ENCODE measurements around the gene ZFYVE28.
A peak's percentile ranks its signal among the peaks of the same experiment; 100 is the strongest.

ZFYVE28 gene

DNA sequence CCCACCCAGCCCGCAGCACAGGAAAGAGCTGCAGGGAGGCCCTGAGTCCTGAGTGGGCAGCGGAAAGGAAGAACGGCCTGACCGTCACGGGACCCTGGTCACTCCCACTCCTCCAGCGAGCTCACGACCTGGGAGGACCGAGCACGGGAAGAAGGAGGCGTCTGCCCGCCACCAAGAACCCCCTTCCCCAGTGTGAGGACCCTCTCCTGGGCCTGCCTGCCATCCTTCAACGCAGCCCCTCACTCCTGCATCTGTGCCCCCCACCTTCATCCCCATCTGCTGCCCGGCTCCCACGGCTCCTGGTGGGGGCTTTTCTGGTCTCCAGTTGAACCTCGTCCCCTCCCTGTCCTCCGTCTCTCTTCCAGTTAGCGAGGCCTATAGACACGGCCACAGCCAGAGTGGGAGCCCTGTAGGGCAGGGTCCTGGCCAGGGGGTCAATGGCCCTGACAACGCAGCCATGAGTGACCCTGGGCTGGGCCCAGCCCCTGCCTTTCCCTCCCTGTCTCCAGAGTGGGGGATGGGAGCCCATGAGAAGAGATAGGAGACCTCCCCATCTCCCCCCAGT lies 115.2 kb downstream of the ZFYVE28 start:
- no peak for DNase-seq (ENCODE audit: low spot score)

DNA sequence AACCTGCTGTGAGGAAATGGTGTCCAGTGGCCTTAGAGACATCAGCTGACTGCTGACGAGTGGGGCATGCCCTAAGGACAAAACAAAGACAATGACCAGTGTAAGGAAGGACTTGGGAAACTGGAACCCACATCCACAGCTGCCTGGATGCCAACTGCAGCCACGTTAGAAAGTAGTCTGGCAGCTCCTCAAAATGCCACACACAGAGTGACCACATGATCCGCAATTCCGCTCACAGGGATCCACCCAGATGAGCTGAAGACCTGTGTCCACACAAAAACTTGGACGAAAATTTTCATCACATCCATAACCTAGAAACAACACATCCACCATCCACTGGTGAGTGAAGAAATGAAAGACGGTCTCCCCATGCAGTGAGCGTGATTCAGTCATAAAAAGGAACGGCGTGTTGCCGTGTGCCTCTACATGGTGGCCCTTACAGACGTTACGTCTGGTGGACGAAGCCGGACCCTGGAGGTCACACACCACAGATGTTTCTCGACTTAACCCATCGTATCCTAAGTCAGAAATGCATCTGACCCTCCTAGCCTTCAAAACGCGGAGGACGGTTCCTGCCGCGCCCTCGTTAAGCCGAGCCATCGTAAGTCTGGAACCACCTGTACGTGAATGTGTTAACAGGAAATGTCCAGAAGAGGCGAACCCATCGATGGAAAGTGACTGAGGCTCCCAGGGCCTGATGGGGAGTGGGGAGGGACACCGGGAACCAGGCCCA lies 115.9 kb downstream of the ZFYVE28 start:
- DNase-seq (ENCODE audit: low spot score) = no peak

- no peak for DNase-seq (ENCODE audit: low spot score)
Measured at GRCh38 chr4:2301806-2302205, 116.6 kb downstream of the ZFYVE28 start.

DNA sequence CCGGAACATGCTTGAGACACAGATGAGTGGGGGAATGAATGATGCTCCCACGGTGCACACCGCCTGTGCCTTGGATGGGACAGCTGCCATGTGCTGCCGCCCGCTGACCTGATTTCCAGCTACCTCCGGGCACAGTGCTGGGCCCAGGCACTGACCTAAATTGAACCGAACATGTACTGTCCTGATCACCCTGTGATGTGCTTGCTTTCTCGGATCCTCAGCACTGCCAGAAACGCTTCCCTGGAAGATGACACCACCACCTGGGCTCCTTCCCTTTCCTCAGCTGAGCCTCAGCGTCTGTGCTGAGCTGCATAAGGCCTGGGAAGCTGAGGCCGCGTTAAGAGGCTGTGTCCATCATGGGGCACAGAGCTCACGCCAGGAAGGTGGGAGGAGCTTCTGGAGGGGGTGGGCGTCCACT lies 117.2 kb downstream of the ZFYVE28 start:
- DNase-seq (ENCODE audit: low spot score) = no peak

DNA sequence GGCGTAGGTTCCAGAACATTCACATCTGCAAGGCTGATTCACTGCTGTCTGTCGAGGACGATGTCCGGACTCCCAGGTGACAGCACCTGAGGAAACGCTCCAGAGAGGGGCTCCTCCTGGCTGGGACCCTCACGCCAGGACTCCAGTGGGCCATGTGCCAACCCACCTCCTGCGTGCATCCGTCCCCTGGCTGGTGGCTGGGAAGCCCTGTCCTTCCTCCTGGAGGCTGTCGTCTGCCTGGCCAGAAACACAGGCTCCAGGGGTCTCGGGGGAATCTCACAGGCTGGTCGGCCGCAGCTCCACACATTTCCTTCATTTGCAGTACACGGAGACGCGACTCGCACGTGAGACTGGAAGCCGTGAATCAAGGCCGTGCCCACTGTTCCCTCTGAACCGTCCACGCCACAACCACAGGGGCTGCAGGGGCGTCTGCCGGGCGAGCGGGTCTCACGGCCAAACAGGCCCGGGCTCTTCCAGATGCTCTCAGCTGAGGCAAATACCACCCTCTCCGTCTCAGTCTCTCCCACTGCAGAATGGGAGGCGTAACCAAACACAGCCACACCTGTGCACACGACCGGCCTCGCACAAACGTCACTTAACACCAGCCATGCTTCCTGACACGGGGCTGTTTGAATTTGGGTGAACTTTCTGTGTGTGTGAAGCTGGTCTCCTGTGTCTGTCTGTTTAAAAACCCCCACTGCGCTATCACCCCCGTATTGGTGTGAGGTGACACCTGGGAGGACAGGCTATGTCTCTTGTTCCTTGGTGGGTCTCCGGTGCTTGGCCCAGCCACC lies 117.8 kb downstream of the ZFYVE28 start:
- DNase-seq (ENCODE audit: low spot score) = no peak

DNA sequence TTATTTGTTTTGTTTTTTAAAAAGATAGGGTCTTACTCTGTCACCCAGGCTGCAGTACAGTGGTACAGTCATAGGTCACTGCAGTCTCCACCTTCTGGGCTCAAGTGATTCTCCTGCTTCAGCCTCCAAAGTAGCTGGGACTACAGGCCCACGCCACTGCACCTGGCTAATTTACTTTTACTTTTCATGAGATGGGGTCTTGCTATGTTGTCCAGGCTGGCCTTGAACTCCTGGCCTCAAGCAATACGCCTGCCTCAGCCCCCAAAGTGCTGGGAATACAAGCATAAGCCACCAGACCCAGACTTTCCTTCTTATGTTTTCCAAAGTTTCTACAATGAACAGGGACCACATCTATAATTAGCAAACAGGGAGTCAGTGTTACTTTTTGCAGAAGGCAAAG lies 118.7 kb downstream of the ZFYVE28 start:
- no peak for DNase-seq (ENCODE audit: low spot score)

GRCh38 chr4:2298532-2298991 lies 119.9 kb downstream of the ZFYVE28 start:
- no peak for DNase-seq (ENCODE audit: low spot score)

DNA sequence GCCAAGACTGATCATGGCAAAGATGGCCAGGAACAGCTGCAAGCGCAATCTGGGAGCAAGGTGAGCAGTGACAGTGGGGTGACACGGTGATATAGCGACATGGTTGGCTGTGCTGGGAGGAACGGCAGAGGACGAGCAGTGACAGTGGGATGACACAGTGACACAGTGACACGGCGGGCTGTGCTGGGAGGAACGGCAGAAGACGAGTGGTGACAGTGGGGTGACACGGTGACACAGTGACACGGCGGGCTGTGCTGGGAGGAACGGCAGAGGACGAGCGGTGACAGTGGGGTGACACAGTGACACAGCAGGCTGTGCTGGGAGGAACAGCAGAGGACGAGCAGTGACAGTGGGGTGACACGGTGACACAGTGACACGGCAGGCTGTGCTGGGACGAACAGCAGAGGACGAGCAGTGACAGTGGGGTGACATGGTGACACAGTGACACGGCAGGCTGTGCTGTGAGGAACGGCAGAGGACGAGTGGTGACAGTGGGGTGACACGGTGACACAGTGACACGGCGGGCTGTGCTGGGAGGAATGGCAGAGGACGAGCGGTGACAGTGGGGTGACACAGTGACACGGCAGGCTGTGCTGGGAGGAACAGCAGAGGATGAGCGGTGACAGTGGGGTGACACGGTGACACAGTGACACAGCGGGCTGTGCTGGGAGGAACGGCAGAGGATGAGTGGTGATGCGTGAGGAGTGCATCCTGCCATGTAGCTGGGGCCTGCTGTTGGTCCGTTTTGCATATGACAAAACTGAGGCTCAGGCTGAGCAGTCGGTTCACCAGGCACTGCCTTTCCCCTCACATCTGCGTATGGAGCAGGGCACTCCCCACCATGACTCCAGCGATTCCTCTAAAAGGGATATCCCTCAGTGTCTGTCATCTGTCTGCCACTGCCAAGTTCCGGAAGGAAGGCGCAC lies 120.6 kb downstream of the ZFYVE28 start:
- DNase-seq (ENCODE audit: low spot score) = no peak

- no peak for DNase-seq (ENCODE audit: low spot score)
Measured at GRCh38 chr4:2296631-2297601, 121.5 kb downstream of the ZFYVE28 start.

GRCh38 chr4:2295900-2296442 lies 122.5 kb downstream of the ZFYVE28 start:
- no peak for DNase-seq (ENCODE audit: low spot score)

DNA sequence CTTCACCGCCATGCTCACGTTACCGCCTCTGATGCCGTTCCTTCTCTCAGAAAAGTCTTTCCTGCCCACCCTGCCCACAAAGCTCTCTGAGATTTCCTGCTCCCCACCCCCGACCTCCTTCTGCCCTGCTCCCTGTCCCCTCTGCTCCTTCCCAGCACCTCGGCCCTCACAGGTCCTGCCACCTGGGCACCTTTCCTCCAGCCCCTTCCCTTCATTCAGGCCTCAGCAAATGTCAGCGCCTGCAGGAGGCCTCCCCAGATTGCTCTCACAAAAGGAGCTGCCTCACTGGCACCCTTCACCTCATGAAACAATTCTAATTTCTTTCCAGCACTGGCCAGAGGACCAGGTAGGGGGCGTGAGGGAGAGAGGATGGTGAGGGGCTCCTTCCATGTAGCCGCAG lies 122.9 kb downstream of the ZFYVE28 start:
- DNase-seq (ENCODE audit: low spot score) = no peak

- peak; percentile 36 for DNase-seq (ENCODE audit: low spot score)
Measured at GRCh38 chr4:2292646-2293108, 125.8 kb downstream of the ZFYVE28 start.

- DNase-seq (ENCODE audit: low spot score) = no peak
Measured at GRCh38 chr4:2291705-2292645, 126.5 kb downstream of the ZFYVE28 start.

DNA sequence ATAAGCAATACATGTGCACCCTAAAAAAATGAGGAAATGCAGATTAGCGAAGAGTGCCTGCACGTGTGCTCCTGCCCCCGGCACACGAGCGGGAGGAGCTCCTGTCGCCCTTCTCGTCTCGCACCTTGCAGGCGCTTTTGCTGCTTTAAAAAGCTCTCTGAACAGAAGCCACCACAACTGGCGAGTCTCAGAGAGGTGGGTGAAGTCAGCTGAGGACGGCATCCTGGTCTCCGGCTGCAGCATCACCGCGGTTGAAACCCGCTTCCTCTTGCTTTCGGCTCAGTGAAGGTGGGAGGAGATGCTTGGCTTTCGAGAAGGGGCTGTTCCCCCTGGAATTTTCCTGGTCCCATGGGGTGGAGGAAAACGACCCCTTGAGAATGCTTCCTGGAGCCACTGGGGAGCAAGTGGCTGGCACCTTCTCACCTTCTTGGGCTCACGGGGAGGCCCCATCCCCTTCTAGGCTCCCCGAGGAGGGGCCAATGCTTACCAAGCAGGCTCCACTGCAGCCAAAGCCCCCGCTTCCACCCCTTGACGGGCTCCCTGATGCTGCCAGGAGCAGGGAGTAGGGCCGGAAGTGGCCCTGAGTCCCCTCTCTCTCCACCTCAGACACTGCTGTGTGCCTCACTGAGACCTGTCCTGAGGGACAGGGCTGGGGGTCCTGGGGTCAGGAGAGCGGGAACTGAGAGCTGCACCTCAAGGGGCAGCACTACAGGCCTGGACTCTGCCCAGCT lies 127.3 kb downstream of the ZFYVE28 start:
- DNase-seq (ENCODE audit: low spot score) = no peak

DNA sequence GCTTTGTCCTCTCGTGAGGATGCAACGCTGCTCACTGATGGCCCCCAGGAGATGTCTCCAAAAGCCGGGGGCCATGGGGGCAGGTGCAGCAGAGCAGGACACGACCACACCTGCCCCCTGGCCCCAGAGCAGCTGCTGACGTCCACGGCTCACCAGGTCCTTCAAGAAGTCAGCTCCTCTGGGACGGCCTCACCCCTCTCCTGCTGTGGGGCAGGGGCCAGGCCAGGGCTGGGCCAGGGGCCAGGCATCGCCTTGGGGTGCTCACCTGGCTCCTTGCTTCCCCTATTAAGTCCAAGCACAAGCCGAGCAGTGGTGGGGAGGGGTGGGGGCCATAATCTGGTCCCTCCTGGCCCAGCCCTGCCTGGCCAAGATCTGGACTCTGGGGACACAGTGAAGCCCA lies 128.0 kb downstream of the ZFYVE28 start:
- no peak for DNase-seq (ENCODE audit: low spot score)

GRCh38 chr4:2289955-2290333 lies 128.5 kb downstream of the ZFYVE28 start:
- DNase-seq (ENCODE audit: low spot score) = no peak

- DNase-seq (ENCODE audit: low spot score) = no peak
Measured at GRCh38 chr4:2289311-2289954, 129.0 kb downstream of the ZFYVE28 start.

GRCh38 chr4:2288051-2288541 lies 130.3 kb downstream of the ZFYVE28 start:
- no peak for DNase-seq (ENCODE audit: low spot score)
